Motor neuron (in vitro differentiated cells): ENCODE measurements around the gene PFKFB3. TPM values are rescaled to one million over a fixed set of nuclear protein-coding genes. Genes with fewer than 3 reads are reported as not detected.

Experiments used
- ATAC-seq, 8 experiments: fragments of 200-7000 bp; cut with Tn5 transposase; replicated peaks in 6 of 8; 2 replicates each; pipeline ENCODE4 v1.8.0; 2021; ENCODE audit warnings: mild to moderate bottlenecking in 8 of 8, moderate library complexity in 8 of 8
- H3K27ac ChIP-seq, 2 donors: fragments of 250-450 bp; sonication (Bioruptor Pico); 2 replicates each; pipeline ENCODE4 v1.9.0; 2021; ENCODE audit warnings: antibody characterized with exemption in 2 of 2, mild to moderate bottlenecking in 2 of 2, moderate library complexity in 1 of 2
- H3K4me1 ChIP-seq, 2 donors: fragments of 250-450 bp; sonication (Bioruptor Pico); replicated peaks in 1 of 2; 2 replicates each; pipeline ENCODE4 v1.6.1; 2021; ENCODE audit warnings: antibody characterized with exemption in 2 of 2, mild to moderate bottlenecking in 2 of 2, moderate library complexity in 1 of 2
- H3K4me3 ChIP-seq, 5 donors: fragments of 250-450 bp; sonication (Bioruptor Pico); 2 replicates each; pipeline ENCODE4 v1.9.0; 2021; ENCODE audit warnings: antibody characterized with exemption in 5 of 5, mild to moderate bottlenecking in 5 of 5, moderate library complexity in 4 of 5
- WGBS, 10 experiments: fragments of 450-650 bp; shearing (Covaris generic); methylation state at CpG; one replicate each; pipeline ENCODE4 v1.0.0; 2022; 5-methylcytosine and 5-hydroxymethylcytosine counted together
- in situ Hi-C, 9 experiments: fragments of 400-800 bp; cut with MboI; loops; one replicate each; pipeline ENCODE4 v1.15.0; 2021; ENCODE audit warnings: low sequenced_read_pairs in 9 of 9, low pct_unique_long_range_greater_than_20kb in 2 of 9; ENCODE audit not compliant: unreplicated experiment in 9 of 9
- total RNA-seq, 8 experiments: library from RNA; unstranded; fragments of 300-600 nt; gene quantifications; 2 replicates each; pipeline versions ENCODE4 v1.2.3 to v1.2.4, GENCODE V29; 2022

PFKFB3 gene
- total RNA-seq, 8 experiments from 2014 or later: 32.4 to 80.6 (median 46.6) TPM

GRCh38 chr10:6299743-6300105 is 97.0 kb downstream of the PFKFB3 start:
- Histone ChIP-seq H3K4me3 (no peak overlapping the region), H3K4me1 (peaks cover 10 to 23% of the 10 kb centered on the region in 2 donors), H3K27ac (no peak overlapping the region)
- ATAC-seq: no peak
- in situ Hi-C loops: no loop called here
- 33 to 100% (median 93%) methylated on average over 1 to 2 of the region's 2 CpGs; no CpG with 5 or more reads in 5 of the 10 experiments for WGBS, 10 experiments

- Histone ChIP-seq H3K4me3 (no peak overlapping the region), H3K27ac (no peak overlapping the region), H3K4me1 (peaks cover 10 to 23% of the 10 kb centered on the region in 2 donors)
- ATAC-seq: peak in 3 of 8 experiments; percentile 7 to 13 (median 8)
- WGBS, 10 experiments: 27 to 93% (median 70%) methylated on average over 1 to 13 of the region's 14 CpGs
- in situ Hi-C loops: no loop called here
These were observed 97.5 kb downstream of the PFKFB3 start for GRCh38 chr10:6300106-6300783.

- H3K27ac ChIP-seq: no peak overlapping the region
- WGBS, 10 experiments: 71 to 100% (median 87%) methylated on average over 1 to 4 of the region's 5 CpGs; no CpG with 5 or more reads in 3 of the 10 experiments
- H3K4me3 ChIP-seq: no peak overlapping the region
- no peak for ATAC-seq
- peaks cover 10 to 23% of the 10 kb centered on the region in 2 donors for H3K4me1 ChIP-seq
- in situ Hi-C loops: no loop called here
These were observed 98.2 kb downstream of the PFKFB3 start for GRCh38 chr10:6300784-6301460.

GRCh38 chr10:6301488-6302075 is 98.8 kb downstream of the PFKFB3 start:
- in situ Hi-C loops: no loop called here

More at GRCh38 chr10:6301488-6302075, 98.8 kb downstream of the PFKFB3 start:
- Histone ChIP-seq H3K27ac (no peak overlapping the region), H3K4me3 (no peak overlapping the region), H3K4me1 (peaks cover 9 to 21% of the 10 kb centered on the region in 2 donors)
- ATAC-seq: peak in 4 of 8 experiments; percentile 17 to 35 (median 26)
- WGBS, 10 experiments: 45 to 89% (median 80%) methylated on average over 2 to 7 of the region's 7 CpGs

Other genes with a start within 250 kb of the PFKFB3 start
- gene IL15RA, start 225.4 kb upstream of the PFKFB3 start, total RNA-seq: 10 to 100 TPM in 1 of 8 experiments, 1 to 10 TPM in 1, under 1 TPM in 3, not detected in 3; 0.38 to 29.9 (median 0.64) TPM
- gene IL2RA, start 140.6 kb upstream of the PFKFB3 start, total RNA-seq: under 1 TPM in 3 of 8 experiments, not detected in 5; 0.09 to 0.66 (median 0.15) TPM
- gene RBM17, start 113.9 kb upstream of the PFKFB3 start, total RNA-seq: 100 to 1,000 TPM in 2 of 8 experiments, 10 to 100 TPM in 6; 29.2 to 128 (median 50.7) TPM